Cardiac muscle cell (in vitro differentiated cells and primary cell): Measurements from ENCODE around the gene LIPC. TPM values are rescaled to one million over a fixed set of nuclear protein-coding genes. Genes with fewer than 3 reads are reported as not detected.

Experiments
- DNase-seq, 2 donors: peaks; one replicate each; pipeline versions ENCODE4 v3.0.0 to v3.0.0-alpha.2; 2010 to 2017; ENCODE audit warnings: low read depth in 1 of 2, low spot score in 1 of 2
- H3K27ac ChIP-seq: fragments of 200-600 bp; sonication (generic); 2 replicates; pipeline ENCODE4 v1.5.1; 2016
- H3K27me3 ChIP-seq: fragments of 200-600 bp; sonication (generic); 2 replicates; pipeline ENCODE4 v1.6.0; 2016; ENCODE audit warnings: control low read depth
- H3K36me3 ChIP-seq: fragments of 200-600 bp; sonication (generic); 2 replicates; pipeline ENCODE4 v1.5.1; 2016; ENCODE audit warnings: control low read depth
- H3K4me1 ChIP-seq: fragments of 200-600 bp; sonication (generic); 2 replicates; pipeline ENCODE4 v1.8.1; 2017; ENCODE audit warnings: low read depth, mild to moderate bottlenecking, mixed run types
- H3K4me3 ChIP-seq: fragments of 200-600 bp; sonication (generic); 2 replicates; pipeline ENCODE4 v1.5.1; 2016; ENCODE audit warnings: mild to moderate bottlenecking
- H3K9me3 ChIP-seq: fragments of 200-600 bp; sonication (generic); 2 replicates; pipeline ENCODE4 v1.5.1; 2017; ENCODE audit warnings: low read depth, mild to moderate bottlenecking, control low read depth
- polyA plus RNA-seq: library from polyadenylated mRNA; unstranded; fragments of >200 nt; fragmentation: Nextera tagmentation; extraction: Ambion mirVana; gene quantifications from 2 replicates; pipeline ENCODE4 v1.2.1, GENCODE V29; 2016
- total RNA-seq: library from RNA; depleted of rRNA; stranded (reverse); fragments of >200 nt; gene quantifications from 2 replicates; pipeline ENCODE4 v1.2.3, GENCODE V29; 2016
- TF ChIP-seq, protein P1 (sequence below): IDR thresholded peaks from 2 replicates; pipeline ENCODE4 v1.5.1; 2012; ENCODE audit warnings: low read depth, mild to moderate bottlenecking, low read length

The LIPC gene
- total and polyA plus RNA-seq, 2 experiments from 2014 or later: not detected

DNA sequence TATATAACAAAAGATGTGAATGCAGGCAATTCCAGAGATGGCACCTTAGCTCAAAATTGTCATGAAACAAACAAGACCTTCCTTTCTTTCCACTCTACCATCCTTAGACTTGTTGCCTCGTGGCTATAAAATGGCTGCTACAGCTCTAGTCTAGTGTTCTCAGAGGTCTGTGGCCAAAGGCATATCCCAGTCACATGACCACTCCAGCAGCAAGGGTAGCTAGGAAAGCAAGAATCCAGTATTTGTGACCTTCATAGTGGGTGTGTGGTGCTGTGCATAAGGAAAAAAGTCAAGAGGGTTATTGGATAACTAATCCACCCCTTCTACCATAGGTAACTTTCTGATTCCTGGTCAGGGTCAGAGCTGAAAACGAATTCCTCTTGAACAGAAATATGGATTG lies 27.1 kb upstream of the LIPC start:
- no peak for DNase-seq
- H3K27ac ChIP-seq: no peak overlapping the region
- H3K9me3 ChIP-seq: no peaks in the 10 kb centered on the region
- no peaks in the 10 kb centered on the region for H3K4me1 ChIP-seq
- TF ChIP-seq, protein P1, sequence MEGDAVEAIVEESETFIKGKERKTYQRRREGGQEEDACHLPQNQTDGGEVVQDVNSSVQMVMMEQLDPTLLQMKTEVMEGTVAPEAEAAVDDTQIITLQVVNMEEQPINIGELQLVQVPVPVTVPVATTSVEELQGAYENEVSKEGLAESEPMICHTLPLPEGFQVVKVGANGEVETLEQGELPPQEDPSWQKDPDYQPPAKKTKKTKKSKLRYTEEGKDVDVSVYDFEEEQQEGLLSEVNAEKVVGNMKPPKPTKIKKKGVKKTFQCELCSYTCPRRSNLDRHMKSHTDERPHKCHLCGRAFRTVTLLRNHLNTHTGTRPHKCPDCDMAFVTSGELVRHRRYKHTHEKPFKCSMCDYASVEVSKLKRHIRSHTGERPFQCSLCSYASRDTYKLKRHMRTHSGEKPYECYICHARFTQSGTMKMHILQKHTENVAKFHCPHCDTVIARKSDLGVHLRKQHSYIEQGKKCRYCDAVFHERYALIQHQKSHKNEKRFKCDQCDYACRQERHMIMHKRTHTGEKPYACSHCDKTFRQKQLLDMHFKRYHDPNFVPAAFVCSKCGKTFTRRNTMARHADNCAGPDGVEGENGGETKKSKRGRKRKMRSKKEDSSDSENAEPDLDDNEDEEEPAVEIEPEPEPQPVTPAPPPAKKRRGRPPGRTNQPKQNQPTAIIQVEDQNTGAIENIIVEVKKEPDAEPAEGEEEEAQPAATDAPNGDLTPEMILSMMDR: no peak
- H3K4me3 ChIP-seq: no peak overlapping the region
- H3K27me3 ChIP-seq: no peaks in the 10 kb centered on the region
- no peaks in the 10 kb centered on the region for H3K36me3 ChIP-seq

DNA sequence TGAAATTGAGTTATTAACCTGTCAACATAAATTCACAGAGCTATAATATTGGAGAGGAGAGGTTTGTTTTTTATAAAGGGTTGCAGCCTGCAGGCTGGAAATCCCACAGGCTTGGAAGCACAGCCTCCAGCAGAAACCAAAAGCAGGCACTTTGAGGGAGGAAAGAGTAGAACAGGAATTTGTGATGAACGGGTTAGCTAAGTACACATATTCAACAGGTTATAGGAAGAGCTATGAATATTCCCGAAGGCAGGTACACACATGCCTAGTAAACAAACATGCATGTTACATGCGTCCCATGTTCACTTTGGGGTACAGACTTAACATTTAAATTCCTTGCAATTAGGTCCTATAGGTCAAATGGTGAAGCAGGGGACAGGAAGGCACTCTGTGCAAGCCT lies 25.9 kb upstream of the LIPC start:
- Histone ChIP-seq H3K27ac (no peak overlapping the region), H3K27me3 (no peaks in the 10 kb centered on the region), H3K9me3 (no peaks in the 10 kb centered on the region), H3K4me3 (no peak overlapping the region), H3K36me3 (no peaks in the 10 kb centered on the region), H3K4me1 (no peaks in the 10 kb centered on the region)
- no peak for DNase-seq
- TF ChIP-seq, protein P1: no peak

DNA sequence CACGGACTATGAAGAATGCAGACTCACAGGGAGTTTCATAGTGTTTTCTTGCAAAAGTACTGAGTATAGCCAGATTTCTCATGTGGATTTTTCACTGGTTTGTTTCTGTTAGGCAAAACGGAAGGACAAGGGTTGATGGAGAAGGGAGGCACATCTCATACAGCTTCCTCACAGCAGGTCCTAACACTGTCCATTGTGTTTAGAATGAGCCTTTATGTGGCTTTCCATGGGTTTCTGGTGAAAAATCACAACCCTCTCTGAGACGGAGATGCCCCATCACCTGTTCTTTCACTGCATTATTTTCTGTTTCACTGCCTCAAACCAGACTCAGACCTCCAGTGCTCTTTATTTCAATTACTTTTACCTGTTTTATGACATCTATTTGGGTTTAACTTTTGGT lies 25.0 kb upstream of the LIPC start:
- TF ChIP-seq, protein P1: no peak
- Histone ChIP-seq H3K4me1 (no peaks in the 10 kb centered on the region), H3K9me3 (no peaks in the 10 kb centered on the region), H3K27ac (no peak overlapping the region), H3K4me3 (no peak overlapping the region), H3K36me3 (no peaks in the 10 kb centered on the region), H3K27me3 (no peaks in the 10 kb centered on the region)
- no peak for DNase-seq

DNA sequence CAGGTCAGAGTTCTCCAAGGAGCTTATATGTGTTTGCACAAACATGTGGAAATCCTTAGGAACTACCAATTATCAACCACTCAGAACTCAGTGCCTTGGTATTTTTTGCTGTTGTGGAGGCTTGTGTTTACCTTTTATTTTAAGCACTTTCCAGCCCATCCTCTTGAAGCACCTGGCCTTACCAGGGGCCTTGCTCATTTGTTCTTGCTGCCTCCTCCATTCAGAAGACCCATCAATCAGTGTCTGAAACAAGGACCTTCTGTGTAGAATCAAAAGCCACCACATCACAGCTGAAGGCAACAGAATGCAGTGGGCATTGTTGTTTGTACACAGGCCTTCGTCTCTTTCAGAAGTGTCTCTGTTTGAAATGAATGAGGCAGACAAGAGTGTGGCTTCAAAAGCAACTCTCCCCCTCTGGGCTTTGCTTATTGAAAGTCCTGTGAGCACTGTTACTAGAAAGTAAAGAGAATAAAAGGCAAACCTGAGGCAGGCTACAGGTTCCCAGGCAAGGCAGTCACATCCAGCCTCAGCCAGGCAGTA lies 24.5 kb upstream of the LIPC start:
- H3K27ac ChIP-seq: no peak overlapping the region
- H3K4me1 ChIP-seq: no peaks in the 10 kb centered on the region
- H3K9me3 ChIP-seq: no peaks in the 10 kb centered on the region
- TF ChIP-seq, protein P1: no peak
- H3K27me3 ChIP-seq: no peaks in the 10 kb centered on the region
- no peaks in the 10 kb centered on the region for H3K36me3 ChIP-seq
- DNase-seq: no peak
- H3K4me3 ChIP-seq: no peak overlapping the region

DNA sequence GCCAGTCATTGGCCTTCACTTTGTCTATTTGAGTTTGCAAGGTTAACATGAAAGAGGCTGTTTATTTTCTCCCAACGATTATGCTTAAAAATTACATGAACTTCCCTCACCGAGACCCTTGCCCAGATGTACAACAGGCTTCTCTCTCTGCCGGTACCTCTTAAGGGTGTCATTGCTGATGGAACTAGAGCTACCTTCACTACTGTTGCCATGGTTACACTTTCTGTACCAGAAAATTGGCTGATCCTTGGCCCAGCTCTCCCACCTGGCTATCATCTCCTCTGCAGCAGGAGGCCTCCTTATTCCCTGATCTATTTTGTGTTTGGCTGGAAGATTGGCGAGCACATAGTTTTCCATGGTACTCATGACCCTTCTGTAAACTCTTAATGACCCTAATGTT lies 24.0 kb upstream of the LIPC start:
- Histone ChIP-seq H3K4me3 (no peak overlapping the region), H3K4me1 (no peaks in the 10 kb centered on the region), H3K36me3 (no peaks in the 10 kb centered on the region), H3K27ac (no peak overlapping the region), H3K27me3 (no peaks in the 10 kb centered on the region), H3K9me3 (no peaks in the 10 kb centered on the region)
- TF ChIP-seq, protein P1: no peak
- DNase-seq: no peak

DNA sequence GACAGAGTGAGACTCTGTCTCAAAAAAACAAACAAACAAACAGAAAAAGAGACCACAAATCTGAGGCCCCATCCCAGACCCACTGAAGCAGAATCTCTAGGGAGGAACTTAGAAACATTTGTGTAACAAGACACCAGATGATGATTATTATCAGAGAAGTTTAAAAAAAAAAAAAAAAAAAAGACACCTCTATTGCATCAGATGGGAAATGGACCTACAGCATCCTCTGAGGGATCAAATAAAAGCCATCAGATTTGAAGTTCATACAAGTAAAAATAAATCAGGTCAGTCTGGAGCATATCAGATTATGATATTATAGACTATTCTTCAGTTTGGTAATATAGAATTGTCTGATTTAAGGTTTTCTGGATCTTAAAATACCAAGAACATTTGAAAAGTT lies 21.9 kb upstream of the LIPC start:
- no peak for DNase-seq
- Histone ChIP-seq H3K36me3 (no peaks in the 10 kb centered on the region), H3K4me3 (no peak overlapping the region), H3K27ac (no peak overlapping the region), H3K9me3 (no peaks in the 10 kb centered on the region), H3K27me3 (no peaks in the 10 kb centered on the region), H3K4me1 (no peaks in the 10 kb centered on the region)
- TF ChIP-seq, protein P1: no peak
